ENCODE data around the gene PARD6G.

PARD6G gene

DNA sequence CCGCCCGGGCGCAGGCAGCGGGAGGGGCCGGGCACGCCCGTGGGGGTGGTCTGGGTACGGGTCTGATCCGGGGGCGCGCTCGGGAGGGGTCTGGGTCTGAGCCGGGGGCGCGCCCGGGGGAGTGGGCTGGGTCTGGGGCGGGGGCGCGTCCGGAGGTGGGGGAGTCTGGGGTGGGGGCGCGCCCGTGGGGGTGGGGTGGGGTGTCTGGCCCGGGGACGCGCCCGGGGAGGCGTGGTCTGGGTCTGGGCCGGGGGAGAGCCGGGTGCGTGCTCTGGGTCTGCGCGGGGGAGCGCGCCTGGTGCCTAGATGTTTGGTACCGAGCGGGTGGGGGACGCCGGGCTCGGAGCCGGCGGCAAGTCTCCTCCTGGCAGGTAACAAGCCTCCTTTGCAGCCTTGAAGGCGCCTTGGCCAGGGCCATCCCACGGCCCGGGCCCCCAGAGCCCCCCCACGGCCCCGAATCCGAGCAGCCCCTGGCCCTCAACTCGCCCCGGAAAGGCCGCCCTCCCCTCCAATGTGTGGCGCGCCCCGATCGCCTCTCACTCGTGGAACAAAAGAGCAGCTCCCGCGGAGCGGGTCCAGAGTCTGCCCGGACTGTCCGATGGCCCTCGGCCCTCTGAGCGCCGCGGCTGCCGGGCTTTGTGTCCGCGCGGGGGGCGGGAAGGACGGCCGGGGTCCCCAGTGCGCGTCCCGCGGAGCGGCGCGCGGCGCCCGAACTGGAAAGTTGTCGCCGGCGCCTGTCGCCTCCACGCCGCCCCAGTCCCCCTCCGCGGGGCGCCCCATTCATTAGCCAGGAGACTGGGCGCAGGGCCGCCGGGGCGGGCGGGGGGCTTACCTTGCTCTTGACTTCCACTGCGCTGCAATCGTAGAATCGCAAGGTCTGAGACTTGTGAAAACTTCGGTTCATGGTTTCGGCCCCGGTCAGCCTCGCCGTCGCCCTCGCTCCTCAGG lies 595 bp downstream of the PARD6G start:
- CTCF ChIA-PET, result no interaction called here
- Histone ChIP-seq H3K36me3 (ENCODE audit: control insufficient read depth in 4 of 4, insufficient read depth in 4 of 4, low read length in 3 of 4) (no peaks in the 10 kb centered on the region), H3K27ac (ENCODE audit: insufficient read depth in 1 of 2, low read depth in 1 of 2, low read length in 2 of 2, poor library complexity in 1 of 2, severe bottlenecking in 2 of 2) (no peak overlapping the region), H3K27me3 (replicated peaks in 2 of 5; ENCODE audit: control insufficient read depth in 4 of 5, insufficient read depth in 5 of 5, low read length in 4 of 5) (peaks cover 0 to 49% (median 26%) of the 10 kb centered on the region in 5 experiments), H3K4me1 (ENCODE audit: control extremely low read depth in 1 of 4, control insufficient read depth in 4 of 4, insufficient read depth in 4 of 4, low read length in 3 of 4) (peaks cover 0 to 13% (median 9%) of the 10 kb centered on the region in 4 experiments), H3K4me3 (ENCODE audit: control insufficient read depth in 1 of 7, extremely low read depth in 1 of 7, insufficient read depth in 4 of 7, low read depth in 2 of 7, low read length in 6 of 7) (peak overlapping the region; percentile 46 to 71 (median 66)), H3K9me3 (ENCODE audit: control extremely low read depth in 1 of 5, control insufficient read depth in 4 of 5, insufficient read depth in 2 of 5, low read depth in 1 of 5, low read length in 4 of 5) (no peaks in the 10 kb centered on the region)
- POLR2A ChIA-PET, result interaction anchor here (0.6 to 0.9 kb wide), 3 partner anchors 9 to 41 kb away, joined by 3 to 4 read pairs (median 3); no protein-coding TSS in a partner anchor
- peak in 2 of 3 donors; percentile 42 to 55 for DNase-seq
- WGBS (ENCODE audit: insufficient coverage), result 0% methylated on average over 66 of the region's 106 CpGs

- 39% methylated on average over 24 of the region's 31 CpGs for WGBS (ENCODE audit: insufficient coverage)
- ChIA-PET CTCF (interaction anchor here (1.1 kb wide), 1 partner anchor 10 kb away, joined by 3 read pairs; no protein-coding TSS in a partner anchor), POLR2A (no interaction called here)
- Histone ChIP-seq H3K36me3 (ENCODE audit: control insufficient read depth in 4 of 4, insufficient read depth in 4 of 4, low read length in 3 of 4) (no peaks in the 10 kb centered on the region), H3K9me3 (ENCODE audit: control extremely low read depth in 1 of 5, control insufficient read depth in 4 of 5, insufficient read depth in 2 of 5, low read depth in 1 of 5, low read length in 4 of 5) (no peaks in the 10 kb centered on the region), H3K27ac (ENCODE audit: insufficient read depth in 1 of 2, low read depth in 1 of 2, low read length in 2 of 2, poor library complexity in 1 of 2, severe bottlenecking in 2 of 2) (no peak overlapping the region), H3K27me3 (replicated peaks in 2 of 5; ENCODE audit: control insufficient read depth in 4 of 5, insufficient read depth in 5 of 5, low read length in 4 of 5) (peaks cover 0 to 49% (median 26%) of the 10 kb centered on the region in 5 experiments), H3K4me1 (ENCODE audit: control extremely low read depth in 1 of 4, control insufficient read depth in 4 of 4, insufficient read depth in 4 of 4, low read length in 3 of 4) (peaks cover 0 to 13% (median 9%) of the 10 kb centered on the region in 4 experiments), H3K4me3 (ENCODE audit: control insufficient read depth in 1 of 7, extremely low read depth in 1 of 7, insufficient read depth in 4 of 7, low read depth in 2 of 7, low read length in 6 of 7) (peak overlapping the region in 3 of 7 experiments; percentile 19 to 71 (median 35))
- DNase-seq, result no peak
These were observed 1.4 kb downstream of the PARD6G start for GRCh38 chr18:80245781-80246444.

DNA sequence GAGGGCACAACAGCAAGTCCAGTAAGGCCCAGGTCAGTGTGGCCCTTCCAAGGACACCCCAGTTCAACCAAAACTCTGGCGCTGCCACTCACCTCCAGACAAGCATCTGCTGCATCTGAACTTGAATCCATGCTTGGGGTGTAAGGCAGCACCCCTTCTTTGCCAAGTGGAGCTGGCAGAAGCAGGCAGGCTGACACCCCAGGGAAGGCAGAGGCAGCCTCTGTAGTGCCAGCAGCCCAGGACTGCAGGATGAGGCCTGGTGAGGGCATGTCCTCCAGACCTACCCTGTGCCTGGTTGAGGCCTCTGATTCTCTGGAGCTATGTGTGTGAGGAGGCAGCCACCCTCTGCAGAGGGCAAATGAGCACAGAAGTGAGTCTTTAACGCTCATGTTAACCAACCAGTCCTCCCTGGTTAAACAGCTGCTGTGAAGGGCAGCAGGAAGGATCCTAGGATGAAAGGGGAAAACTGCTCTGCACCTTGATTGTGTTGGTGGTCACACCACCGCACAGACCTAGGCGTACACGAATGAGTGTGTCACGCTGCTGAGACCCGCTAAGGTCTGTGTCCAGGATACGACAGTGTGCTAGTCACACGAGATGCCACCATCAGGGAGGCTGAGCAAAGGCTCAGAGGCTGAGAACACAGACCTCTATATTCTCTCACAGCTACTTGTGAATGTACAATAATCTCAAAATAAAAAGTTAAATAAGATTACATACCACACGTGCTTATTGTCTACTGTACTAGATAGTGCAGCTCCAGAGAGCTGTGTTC lies 2.2 kb downstream of the PARD6G start:
- POLR2A ChIA-PET, result no interaction called here
- CTCF ChIA-PET, result interaction anchor here (1.1 kb wide), 1 partner anchor 11 kb away, joined by 3 read pairs; no protein-coding TSS in a partner anchor
- H3K9me3 ChIP-seq (ENCODE audit: control extremely low read depth in 1 of 5, control insufficient read depth in 4 of 5, insufficient read depth in 2 of 5, low read depth in 1 of 5, low read length in 4 of 5), result no peaks in the 10 kb centered on the region
- H3K4me3 ChIP-seq (ENCODE audit: control insufficient read depth in 1 of 7, extremely low read depth in 1 of 7, insufficient read depth in 4 of 7, low read depth in 2 of 7, low read length in 6 of 7), result no peak overlapping the region
- H3K4me1 ChIP-seq (ENCODE audit: control extremely low read depth in 1 of 4, control insufficient read depth in 4 of 4, insufficient read depth in 4 of 4, low read length in 3 of 4), result peaks cover 0 to 13% (median 9%) of the 10 kb centered on the region in 4 experiments
- no peak for DNase-seq
- H3K27me3 ChIP-seq (replicated peaks in 2 of 5; ENCODE audit: control insufficient read depth in 4 of 5, insufficient read depth in 5 of 5, low read length in 4 of 5), result peaks cover 0 to 49% (median 26%) of the 10 kb centered on the region in 5 experiments
- 90% methylated on average over 8 of the region's 10 CpGs for WGBS (ENCODE audit: insufficient coverage)
- no peaks in the 10 kb centered on the region for H3K36me3 ChIP-seq (ENCODE audit: control insufficient read depth in 4 of 4, insufficient read depth in 4 of 4, low read length in 3 of 4)
- H3K27ac ChIP-seq (ENCODE audit: insufficient read depth in 1 of 2, low read depth in 1 of 2, low read length in 2 of 2, poor library complexity in 1 of 2, severe bottlenecking in 2 of 2), result no peak overlapping the region

GRCh38 chr18:80244167-80244566 lies 3.1 kb downstream of the PARD6G start:
- H3K4me1 ChIP-seq (ENCODE audit: control extremely low read depth in 1 of 4, control insufficient read depth in 4 of 4, insufficient read depth in 4 of 4, low read length in 3 of 4), result peaks cover 0 to 13% (median 9%) of the 10 kb centered on the region in 4 experiments
- ChIA-PET CTCF (no interaction called here), POLR2A (no interaction called here)
- H3K9me3 ChIP-seq (ENCODE audit: control extremely low read depth in 1 of 5, control insufficient read depth in 4 of 5, insufficient read depth in 2 of 5, low read depth in 1 of 5, low read length in 4 of 5), result no peaks in the 10 kb centered on the region
- 100% methylated on average over 1 of the region's 6 CpGs for WGBS (ENCODE audit: insufficient coverage)
- no peak overlapping the region for H3K27ac ChIP-seq (ENCODE audit: insufficient read depth in 1 of 2, low read depth in 1 of 2, low read length in 2 of 2, poor library complexity in 1 of 2, severe bottlenecking in 2 of 2)
- DNase-seq, result no peak
- H3K36me3 ChIP-seq (ENCODE audit: control insufficient read depth in 4 of 4, insufficient read depth in 4 of 4, low read length in 3 of 4), result no peaks in the 10 kb centered on the region
- H3K4me3 ChIP-seq (ENCODE audit: control insufficient read depth in 1 of 7, extremely low read depth in 1 of 7, insufficient read depth in 4 of 7, low read depth in 2 of 7, low read length in 6 of 7), result no peak overlapping the region
- peaks cover 0 to 42% (median 20%) of the 10 kb centered on the region in 5 experiments for H3K27me3 ChIP-seq (replicated peaks in 2 of 5; ENCODE audit: control insufficient read depth in 4 of 5, insufficient read depth in 5 of 5, low read length in 4 of 5)

DNA sequence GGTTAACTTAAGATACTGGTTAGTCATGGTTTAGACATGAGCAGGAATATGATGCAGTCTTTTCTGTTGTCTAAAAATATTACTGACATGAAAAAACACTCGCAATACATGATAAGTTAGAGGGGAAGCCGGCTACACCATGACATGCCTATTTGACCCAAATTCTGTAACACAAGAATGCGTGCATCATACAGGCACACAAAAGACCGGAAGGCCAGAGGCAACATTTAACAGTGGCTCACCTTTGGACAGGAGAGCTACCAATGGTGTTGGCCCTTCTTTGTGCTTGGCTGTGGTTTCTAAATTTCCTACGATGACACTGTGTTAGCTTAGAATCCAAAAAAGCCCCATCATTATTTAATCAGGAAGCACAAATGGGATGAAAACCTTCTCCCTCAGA lies 4.1 kb downstream of the PARD6G start:
- DNase-seq, result no peak
- H3K27me3 ChIP-seq (replicated peaks in 2 of 5; ENCODE audit: control insufficient read depth in 4 of 5, insufficient read depth in 5 of 5, low read length in 4 of 5), result peaks cover 0 to 41% (median 20%) of the 10 kb centered on the region in 5 experiments
- H3K9me3 ChIP-seq (ENCODE audit: control extremely low read depth in 1 of 5, control insufficient read depth in 4 of 5, insufficient read depth in 2 of 5, low read depth in 1 of 5, low read length in 4 of 5), result no peaks in the 10 kb centered on the region
- peaks cover 0 to 13% (median 9%) of the 10 kb centered on the region in 4 experiments for H3K4me1 ChIP-seq (ENCODE audit: control extremely low read depth in 1 of 4, control insufficient read depth in 4 of 4, insufficient read depth in 4 of 4, low read length in 3 of 4)
- POLR2A ChIA-PET, result no interaction called here
- 89% methylated on average over 5 of the region's 5 CpGs for WGBS (ENCODE audit: insufficient coverage)
- no peak overlapping the region for H3K4me3 ChIP-seq (ENCODE audit: control insufficient read depth in 1 of 7, extremely low read depth in 1 of 7, insufficient read depth in 4 of 7, low read depth in 2 of 7, low read length in 6 of 7)
- no peak overlapping the region for H3K27ac ChIP-seq (ENCODE audit: insufficient read depth in 1 of 2, low read depth in 1 of 2, low read length in 2 of 2, poor library complexity in 1 of 2, severe bottlenecking in 2 of 2)
- CTCF ChIA-PET, result no interaction called here
- no peaks in the 10 kb centered on the region for H3K36me3 ChIP-seq (ENCODE audit: control insufficient read depth in 4 of 4, insufficient read depth in 4 of 4, low read length in 3 of 4)

DNA sequence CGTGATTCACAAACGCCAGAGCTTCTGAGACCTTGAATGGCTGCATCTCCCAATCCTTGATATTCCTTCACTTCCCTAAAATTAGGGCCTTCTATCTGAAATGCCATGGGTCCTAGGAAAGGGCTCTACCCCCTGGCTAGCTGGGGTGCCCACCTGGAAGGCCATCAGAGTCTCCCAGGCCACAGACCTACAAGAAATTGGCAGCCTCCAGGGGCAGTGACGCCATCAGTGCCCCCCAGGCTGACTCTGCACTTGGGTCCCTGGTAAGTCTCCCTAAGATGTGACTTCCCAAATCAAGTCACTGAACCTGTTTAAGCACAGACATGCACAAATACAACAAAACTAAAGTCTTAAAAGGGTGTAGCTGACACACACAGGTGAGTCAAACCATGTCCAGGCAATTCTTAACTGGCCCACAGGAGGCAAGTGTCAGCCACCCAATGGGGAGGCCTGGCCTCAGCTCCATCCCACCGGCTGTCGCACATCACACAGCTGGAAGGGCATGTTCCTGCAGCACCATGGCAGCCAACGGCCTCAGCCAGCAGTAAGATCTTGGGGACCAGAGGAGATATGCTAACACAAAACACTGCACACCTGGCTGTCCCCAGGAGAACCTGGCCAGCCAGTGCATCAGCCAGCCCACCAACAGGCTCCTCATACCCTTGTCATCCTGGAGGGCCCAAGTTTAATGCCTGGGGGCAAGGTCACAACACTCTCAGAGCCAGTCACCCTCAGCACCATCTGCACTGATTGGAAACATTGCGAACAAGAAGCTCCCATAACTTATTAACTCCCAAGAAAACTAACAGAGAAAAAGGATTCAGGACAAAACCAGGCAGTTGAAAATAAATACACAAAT lies 5.2 kb downstream of the PARD6G start:
- Histone ChIP-seq H3K27ac (ENCODE audit: insufficient read depth in 1 of 2, low read depth in 1 of 2, low read length in 2 of 2, poor library complexity in 1 of 2, severe bottlenecking in 2 of 2) (no peak overlapping the region), H3K27me3 (replicated peaks in 2 of 5; ENCODE audit: control insufficient read depth in 4 of 5, insufficient read depth in 5 of 5, low read length in 4 of 5) (peaks cover 0 to 34% (median 20%) of the 10 kb centered on the region in 5 experiments), H3K36me3 (ENCODE audit: control insufficient read depth in 4 of 4, insufficient read depth in 4 of 4, low read length in 3 of 4) (no peaks in the 10 kb centered on the region), H3K4me1 (ENCODE audit: control extremely low read depth in 1 of 4, control insufficient read depth in 4 of 4, insufficient read depth in 4 of 4, low read length in 3 of 4) (peaks cover 0 to 8% (median 6%) of the 10 kb centered on the region in 4 experiments), H3K4me3 (ENCODE audit: control insufficient read depth in 1 of 7, extremely low read depth in 1 of 7, insufficient read depth in 4 of 7, low read depth in 2 of 7, low read length in 6 of 7) (no peak overlapping the region), H3K9me3 (ENCODE audit: control extremely low read depth in 1 of 5, control insufficient read depth in 4 of 5, insufficient read depth in 2 of 5, low read depth in 1 of 5, low read length in 4 of 5) (no peaks in the 10 kb centered on the region)
- 100% methylated on average over 6 of the region's 7 CpGs for WGBS (ENCODE audit: insufficient coverage)
- DNase-seq, result no peak
- CTCF ChIA-PET, result interaction anchor here (2.0 kb wide), 1 partner anchor 13 kb away, joined by 5 read pairs; no protein-coding TSS in a partner anchor
- POLR2A ChIA-PET, result no interaction called here
